Spleen (tissue), 7 donors: ENCODE results near the gene F13B.

Experiments used
- CTCF ChIP-seq, 11 experiments: fragments of 200-600 bp in 7 of 11; fragments of 450-650 bp in 4 of 11; sonication (generic) in 4 of 11; IDR thresholded peaks in 8 of 11; conservative IDR thresholded peaks in 3 of 11; 1 replicate in 7 of 11; 2 replicates in 4 of 11; pipeline versions ENCODE4 v1.4.0 to v1.8.0; 2016 to 2021; ENCODE audit warnings: antibody characterized with exemption in 11 of 11, inconsistent platforms in 4 of 11, mild to moderate bottlenecking in 1 of 11
- POLR2A ChIP-seq, 3 donors: fragments of 450-650 bp; IDR thresholded peaks; one replicate each; pipeline ENCODE4 v1.5.1; 2017; ENCODE audit warnings: antibody characterized with exemption in 3 of 3, mild to moderate bottlenecking in 1 of 3
- POLR2AphosphoS5 ChIP-seq, 3 donors: sonication (generic); formaldehyde crosslinking; IDR thresholded peaks; one replicate each; pipeline ENCODE4 v1.5.1; 2017; ENCODE audit warnings: antibody characterized with exemption in 3 of 3
- donor health status: DM: no; HTN: no; CAD: no; lungs with moderate emphysema.
- donor health status: DM: no; HTN: no; CAD: no.
- donor health status: DM: no; HTN: no; CAD: no.

DNA sequence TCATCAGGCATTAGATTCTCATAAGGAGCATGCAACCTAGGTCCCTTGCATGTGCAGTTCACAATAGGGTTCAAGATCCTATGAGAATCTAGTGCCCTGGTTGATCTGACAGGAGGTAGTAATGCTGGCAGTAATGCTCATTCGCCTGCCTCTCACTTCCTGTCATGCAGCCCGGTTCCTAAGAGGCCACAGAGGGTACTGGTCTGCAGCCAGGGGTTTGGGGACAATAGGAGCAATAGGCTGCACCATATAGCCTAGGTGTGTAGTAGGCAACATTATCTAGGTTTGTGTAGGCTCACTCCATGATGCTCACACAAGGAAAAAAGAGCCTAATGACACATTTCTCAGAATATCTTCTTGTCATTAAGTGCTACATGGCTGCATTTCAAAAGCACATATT is 63.9 kb downstream of the F13B start:
- no peak for TF ChIP-seq CTCF (IDR thresholded peaks at IDR 0.05 in 8 of 11, conservative IDR thresholded peaks at IDR 0.05 in 3 of 11)
- TF ChIP-seq POLR2AphosphoS5 (IDR thresholded peaks at IDR 0.05) = no peak
- TF ChIP-seq POLR2A (IDR thresholded peaks at IDR 0.05) = no peak
